Posterior cingulate gyrus (tissue), 11 donors: ENCODE results near the gene RASGRP3.

Experiments
- DNase-seq, 10 donors: peaks; one replicate each; pipeline versions ENCODE4 v3.0.0 to v3.0.0-alpha.2; 2020 to 2021; ENCODE audit warnings: mixed read lengths in 3 of 10
- intact Hi-C: fragments of 100-400 bp; cut with DNase I; formaldehyde crosslinking; loops from one replicate; pipeline ENCODE4 v1.15.1; 2023

RASGRP3 gene

DNA sequence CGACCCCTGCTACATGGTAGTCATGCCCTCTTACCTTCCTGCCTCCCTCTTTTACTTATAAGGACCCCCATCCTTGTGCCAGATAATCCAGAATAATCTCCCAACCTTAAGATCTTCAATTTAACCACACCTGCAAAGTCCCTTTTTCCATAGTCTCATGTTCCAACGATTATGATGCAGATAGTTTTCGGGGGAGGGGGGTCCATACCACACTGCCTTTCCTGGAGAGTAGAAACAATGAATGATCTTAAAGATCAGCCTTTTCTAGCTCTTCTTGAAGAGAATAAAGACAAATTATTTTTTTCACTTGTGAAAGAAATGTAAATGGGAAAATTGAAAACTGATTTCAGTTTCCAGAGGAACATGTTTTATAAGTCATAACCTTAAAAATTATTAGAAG lies 127.0 kb downstream of the RASGRP3 start:
- intact Hi-C loops = no loop called here
- no peak for DNase-seq

DNA sequence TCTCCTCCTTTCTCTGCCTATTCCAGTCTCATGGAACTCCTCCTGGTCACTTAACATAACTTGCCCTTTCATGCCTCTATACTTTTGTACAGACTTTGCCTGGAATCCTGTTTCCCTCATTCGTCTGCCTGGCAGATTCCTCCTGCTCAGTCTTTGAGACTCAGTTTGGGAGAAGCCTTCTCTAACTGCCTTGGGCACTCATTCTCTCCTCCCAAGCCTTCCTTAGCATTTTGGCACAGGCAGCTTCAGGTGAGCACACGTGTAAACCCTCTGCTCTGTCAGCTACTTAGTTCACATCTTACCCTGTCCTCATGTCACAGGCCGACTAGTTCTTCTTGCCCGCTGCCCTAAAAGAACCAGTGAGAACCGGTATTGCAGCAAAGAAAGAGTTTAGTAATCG lies 128.6 kb downstream of the RASGRP3 start:
- no peak for DNase-seq
- intact Hi-C loops = no loop called here

DNA sequence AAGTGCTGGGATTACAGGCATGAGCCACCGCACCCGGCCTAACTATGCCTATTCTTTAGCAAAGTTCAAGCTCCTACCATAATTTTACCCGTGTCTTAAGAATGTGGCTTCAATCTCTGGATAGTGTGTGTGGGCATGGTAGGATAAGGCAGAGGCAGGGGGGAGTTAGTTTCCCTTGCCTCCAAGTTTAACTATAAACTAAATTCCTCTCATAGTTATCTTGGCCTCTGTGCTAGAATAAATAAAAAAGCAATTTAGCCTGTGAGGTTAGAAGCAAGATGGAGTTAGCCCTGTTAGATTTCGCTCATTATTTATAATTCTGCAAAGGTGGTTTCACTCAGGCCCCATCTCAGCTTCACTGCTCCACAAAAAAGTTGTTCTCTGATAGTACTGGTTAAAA lies 129.7 kb downstream of the RASGRP3 start:
- no peak for DNase-seq
- intact Hi-C loops = no loop called here

DNA sequence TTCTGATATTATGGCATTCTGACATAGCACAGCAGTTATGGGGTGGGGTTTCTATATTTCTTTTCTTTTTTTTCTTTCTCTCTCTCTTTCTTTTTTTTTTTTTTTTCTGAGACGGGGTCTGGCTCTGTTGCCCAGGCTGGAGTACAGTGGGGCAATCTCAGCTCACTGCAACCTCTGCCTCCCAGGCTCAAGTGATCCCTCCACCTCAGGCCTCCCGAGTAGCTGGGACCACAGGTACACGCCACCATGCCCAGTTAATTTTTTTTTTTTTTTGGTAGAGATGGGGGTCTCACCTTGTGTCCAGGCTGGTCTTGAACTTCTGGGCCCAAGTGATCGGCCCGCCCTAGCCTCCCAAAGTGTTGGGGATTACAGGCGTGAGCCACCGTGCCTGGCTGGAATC lies 130.2 kb downstream of the RASGRP3 start:
- no peak for DNase-seq
- intact Hi-C loops = no loop called here

DNA sequence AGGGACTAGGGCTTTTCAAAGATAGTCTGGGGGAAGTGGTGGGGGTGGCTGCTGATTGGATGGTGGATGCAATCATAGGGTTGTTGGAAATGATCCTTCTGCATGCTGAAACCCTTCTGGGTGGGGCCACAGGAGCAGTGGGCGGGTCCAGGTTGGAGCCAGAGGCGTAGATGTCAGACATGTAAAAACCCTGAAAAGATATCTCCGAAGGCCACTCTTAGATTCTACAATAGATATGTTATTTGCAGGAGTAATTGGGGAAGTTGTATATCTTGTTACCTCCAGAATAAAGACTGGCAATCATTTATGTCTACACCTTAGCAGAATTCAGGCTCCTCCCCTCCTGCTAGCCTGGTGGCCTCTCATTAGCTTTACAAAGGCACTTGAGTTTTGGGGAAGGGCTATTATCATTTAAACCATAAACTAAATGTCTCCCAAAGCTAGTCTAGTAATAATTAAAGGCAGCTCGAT lies 130.8 kb downstream of the RASGRP3 start:
- intact Hi-C loops = no loop called here
- DNase-seq = peak in 1 of 10 donors; percentile 55

DNA sequence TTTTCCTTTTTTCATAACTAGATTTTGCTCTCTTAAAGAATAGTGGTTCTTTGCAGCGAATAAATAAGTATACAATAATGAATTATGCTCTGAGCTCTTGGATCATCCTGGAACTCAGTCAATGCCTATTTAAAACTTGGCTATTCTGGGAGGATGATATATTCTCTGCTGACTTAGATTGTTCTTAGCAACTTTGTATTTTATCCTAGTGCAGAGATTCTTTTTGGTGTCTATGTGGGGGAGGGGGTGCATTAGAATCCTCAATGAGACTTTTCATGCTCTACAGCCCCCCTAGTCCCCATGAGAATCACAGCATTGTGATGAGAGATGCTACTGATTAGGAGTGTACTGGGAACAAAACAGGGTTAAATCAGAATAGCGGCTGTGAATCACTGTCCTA lies 131.5 kb downstream of the RASGRP3 start:
- intact Hi-C loops = no loop called here
- no peak for DNase-seq

DNA sequence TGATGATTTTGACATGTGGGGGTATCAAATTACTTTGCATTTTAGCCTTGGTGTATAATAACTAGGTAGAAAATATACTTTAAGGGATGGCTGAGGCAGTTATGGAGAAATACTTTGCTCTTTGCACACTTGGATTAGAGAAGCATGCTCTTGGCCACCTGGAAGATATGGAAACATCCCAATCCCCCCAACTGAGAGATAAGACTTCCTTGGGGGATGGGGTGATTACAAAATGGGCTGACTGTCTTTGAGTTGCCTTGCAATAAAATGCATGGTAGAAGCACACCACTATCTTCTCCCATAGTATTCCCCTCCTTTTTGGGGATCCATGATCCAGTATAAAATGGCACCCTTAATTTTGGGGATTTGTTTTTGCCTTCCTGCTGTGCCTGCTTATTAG lies 137.7 kb downstream of the RASGRP3 start:
- no peak for DNase-seq
- intact Hi-C loops = no loop called here
